ENCODE data around the gene TUBAL3. TPM values are rescaled to one million over a fixed set of nuclear protein-coding genes. Genes with fewer than 3 reads are reported as not detected.

Gene TUBAL3
- total RNA-seq, 1 donor from 2014 or later: not detected

- no peak for DNase-seq (ENCODE audit: low spot score)
- Mint-ChIP-seq H3K9me3 (ENCODE audit: low read depth) (peaks cover 3% of the 10 kb centered on the region), H3K27me3 (ENCODE audit: low read depth) (no peaks in the 10 kb centered on the region), H3K36me3 (ENCODE audit: low read depth) (peaks cover 9% of the 10 kb centered on the region), H3K27ac (ENCODE audit: unreplicated experiment) (no peak overlapping the region), H3K4me3 (ENCODE audit: unreplicated experiment) (no peak overlapping the region), H3K4me1 (ENCODE audit: low read depth) (peaks cover 17% of the 10 kb centered on the region)
- no peak for TF ChIP-seq CTCF (IDR thresholded peaks at IDR 0.05)
Measured at GRCh38 chr10:5435328-5435727, 30.7 kb upstream of the TUBAL3 start.

- peaks cover 3% of the 10 kb centered on the region for H3K9me3 Mint-ChIP-seq (ENCODE audit: low read depth)
- no peak for DNase-seq (ENCODE audit: low spot score)
- H3K4me1 Mint-ChIP-seq (ENCODE audit: low read depth): peaks cover 20% of the 10 kb centered on the region
- peak overlapping the region; percentile 93 for H3K27ac Mint-ChIP-seq (ENCODE audit: unreplicated experiment)
- H3K27me3 Mint-ChIP-seq (ENCODE audit: low read depth): no peaks in the 10 kb centered on the region
- H3K36me3 Mint-ChIP-seq (ENCODE audit: low read depth): peaks cover 9% of the 10 kb centered on the region
- H3K4me3 Mint-ChIP-seq (ENCODE audit: unreplicated experiment): no peak overlapping the region
- TF ChIP-seq CTCF (IDR thresholded peaks at IDR 0.05): peak; percentile 89
Measured at GRCh38 chr10:5434017-5434753, 29.6 kb upstream of the TUBAL3 start.

GRCh38 chr10:5433182-5433581 lies 28.6 kb upstream of the TUBAL3 start:
- H3K27me3 Mint-ChIP-seq (ENCODE audit: low read depth): no peaks in the 10 kb centered on the region
- no peak overlapping the region for H3K27ac Mint-ChIP-seq (ENCODE audit: unreplicated experiment)
- H3K4me1 Mint-ChIP-seq (ENCODE audit: low read depth): peaks cover 23% of the 10 kb centered on the region
- TF ChIP-seq CTCF (IDR thresholded peaks at IDR 0.05): no peak
- no peak for DNase-seq (ENCODE audit: low spot score)
- H3K4me3 Mint-ChIP-seq (ENCODE audit: unreplicated experiment): no peak overlapping the region
- peaks cover 3% of the 10 kb centered on the region for H3K9me3 Mint-ChIP-seq (ENCODE audit: low read depth)
- H3K36me3 Mint-ChIP-seq (ENCODE audit: low read depth): peaks cover 9% of the 10 kb centered on the region

- H3K4me1 Mint-ChIP-seq (ENCODE audit: low read depth): peaks cover 39% of the 10 kb centered on the region
- DNase-seq (ENCODE audit: low spot score): no peak
- no peak overlapping the region for H3K4me3 Mint-ChIP-seq (ENCODE audit: unreplicated experiment)
- H3K27me3 Mint-ChIP-seq (ENCODE audit: low read depth): no peaks in the 10 kb centered on the region
- peaks cover 3% of the 10 kb centered on the region for H3K9me3 Mint-ChIP-seq (ENCODE audit: low read depth)
- TF ChIP-seq CTCF (IDR thresholded peaks at IDR 0.05): no peak
- H3K27ac Mint-ChIP-seq (ENCODE audit: unreplicated experiment): no peak overlapping the region
- peaks cover 10% of the 10 kb centered on the region for H3K36me3 Mint-ChIP-seq (ENCODE audit: low read depth)
Measured at GRCh38 chr10:5428133-5428532, 23.5 kb upstream of the TUBAL3 start.

GRCh38 chr10:5424751-5425150 lies 20.1 kb upstream of the TUBAL3 start:
- DNase-seq (ENCODE audit: low spot score): no peak
- peaks cover 3% of the 10 kb centered on the region for H3K9me3 Mint-ChIP-seq (ENCODE audit: low read depth)
- TF ChIP-seq CTCF (IDR thresholded peaks at IDR 0.05): no peak
- H3K4me3 Mint-ChIP-seq (ENCODE audit: unreplicated experiment): no peak overlapping the region
- peak overlapping the region; percentile 78 for H3K27ac Mint-ChIP-seq (ENCODE audit: unreplicated experiment)
- H3K4me1 Mint-ChIP-seq (ENCODE audit: low read depth): peaks cover 44% of the 10 kb centered on the region
- no peaks in the 10 kb centered on the region for H3K27me3 Mint-ChIP-seq (ENCODE audit: low read depth)
- H3K36me3 Mint-ChIP-seq (ENCODE audit: low read depth): peaks cover 1% of the 10 kb centered on the region

All from chondrocyte (in vitro differentiated cells).